ENCODE results near the gene RAET1L.
"Not testable (repeated sequence)": the region's sequence is repeated elsewhere in the genome, so short reads cannot be mapped to it uniquely, and the experiment has no call there.

The RAET1L gene

GRCh38 chr6:150068720-150069648 lies 43.7 kb upstream of the RAET1L start, which contains the start of gene ULBP3:
ULBP3 (minus strand) TSS chr6:150069121; CDS start chr6:150069066, 55 bp downstream.
- DNase-seq (ENCODE audit: low read depth) = peak; percentile 81
- TF ChIP-seq CTCF (IDR thresholded peaks at IDR 0.05; ENCODE audit: control insufficient read depth, extremely low read depth, insufficient read depth) = peak; percentile 80
- H3K4me3 ChIP-seq (ENCODE audit: low read depth, low read length) = peak within 1 kb of the TSS; percentile 77

DNA sequence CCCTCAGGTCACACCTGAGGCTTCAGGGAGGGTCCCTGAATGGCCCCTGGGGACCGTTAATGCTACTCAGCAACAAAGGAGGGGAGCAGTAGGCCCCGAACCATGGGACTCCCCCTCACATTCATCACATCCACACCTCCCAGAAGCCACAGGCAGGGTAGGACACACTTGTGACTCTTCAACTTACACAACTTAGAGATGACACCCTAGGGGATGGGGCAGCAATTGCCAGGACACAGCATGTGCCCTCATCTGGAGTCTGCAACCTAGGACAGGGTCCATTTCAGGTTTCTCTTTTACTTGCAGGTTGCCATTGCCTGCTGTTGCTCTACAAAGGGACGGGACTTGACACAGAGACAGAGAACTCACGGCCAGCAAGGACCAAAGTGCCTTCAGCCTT lies 42.8 kb upstream of the RAET1L start:
- peak overlapping the region; percentile 77 for H3K4me3 ChIP-seq (ENCODE audit: low read depth, low read length)
- DNase-seq (ENCODE audit: low read depth) = no peak
- no peak for TF ChIP-seq CTCF (IDR thresholded peaks at IDR 0.05; ENCODE audit: control insufficient read depth, extremely low read depth, insufficient read depth)

DNA sequence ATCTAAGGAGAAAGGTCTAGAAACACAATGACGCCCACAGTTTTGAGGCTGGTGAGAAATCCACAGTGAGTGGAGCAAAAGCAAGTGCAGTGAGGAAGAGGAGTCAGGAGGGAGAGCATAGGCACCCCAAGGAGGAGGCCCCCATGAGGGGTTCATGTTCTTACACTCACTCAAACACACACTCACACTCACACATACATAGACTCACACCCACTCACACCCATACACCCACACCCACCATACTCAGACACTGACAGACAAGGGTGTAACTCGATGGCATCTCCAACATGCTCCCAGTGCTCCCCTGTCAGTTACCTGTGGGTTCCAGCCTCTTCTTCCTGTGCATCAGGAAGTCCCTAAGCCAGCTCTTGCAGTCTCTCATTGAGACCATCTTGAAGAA lies 39.8 kb upstream of the RAET1L start:
- H3K4me3 ChIP-seq (ENCODE audit: low read depth, low read length) = no peak overlapping the region
- TF ChIP-seq CTCF (IDR thresholded peaks at IDR 0.05; ENCODE audit: control insufficient read depth, extremely low read depth, insufficient read depth) = no peak
- DNase-seq (ENCODE audit: low read depth) = no peak

GRCh38 chr6:150063640-150064039 lies 38.3 kb upstream of the RAET1L start:
- no peak for DNase-seq (ENCODE audit: low read depth)
- no peak for TF ChIP-seq CTCF (IDR thresholded peaks at IDR 0.05; ENCODE audit: control insufficient read depth, extremely low read depth, insufficient read depth)
- no peak overlapping the region for H3K4me3 ChIP-seq (ENCODE audit: low read depth, low read length)

GRCh38 chr6:150059973-150060372 lies 34.6 kb upstream of the RAET1L start:
- not testable (repeated sequence) for H3K4me3 ChIP-seq (ENCODE audit: low read depth, low read length); DNase-seq (ENCODE audit: low read depth)

GRCh38 chr6:150058986-150059385 lies 33.7 kb upstream of the RAET1L start:
- no peak for TF ChIP-seq CTCF (IDR thresholded peaks at IDR 0.05; ENCODE audit: control insufficient read depth, extremely low read depth, insufficient read depth)
- H3K4me3 ChIP-seq (ENCODE audit: low read depth, low read length) = no peak overlapping the region

GRCh38 chr6:150058231-150058792 lies 33.0 kb upstream of the RAET1L start:
- TF ChIP-seq CTCF (IDR thresholded peaks at IDR 0.05; ENCODE audit: control insufficient read depth, extremely low read depth, insufficient read depth) = no peak

More at GRCh38 chr6:150058986-150059385, 33.7 kb upstream of the RAET1L start:
- DNase-seq (ENCODE audit: low read depth) = no peak

More at GRCh38 chr6:150058231-150058792, 33.0 kb upstream of the RAET1L start:
- DNase-seq (ENCODE audit: low read depth) = no peak
- H3K4me3 ChIP-seq (ENCODE audit: low read depth, low read length) = no peak overlapping the region
